ENCODE data around the gene NINJ2. TPM values are rescaled to one million over a fixed set of nuclear protein-coding genes. Genes with fewer than 3 reads are reported as not detected.

The NINJ2 gene
- polyA plus RNA-seq, 2 of the 4 experiments (the other 2 are of a cell fraction): 0.76 to 1.2 TPM

GRCh38 chr12:559208-559905, 103.9 kb downstream of the NINJ2 start:
- no peaks in the 10 kb centered on the region for H3K9me3 ChIP-seq
- H3K27ac ChIP-seq: no peak overlapping the region
- DNase-seq (ENCODE audit: low read depth in 1 of 2, low spot score in 1 of 2): no peak
- no peak for TF ChIP-seq PBX3 (IDR thresholded peaks at IDR 0.05)
- TF ChIP-seq POLR2A (IDR thresholded peaks at IDR 0.05; ENCODE audit: low read length): no peak
- TF ChIP-seq NFE2L2 (conservative IDR thresholded peaks at IDR 0.05; ENCODE audit: low read length): no peak
- no peak for TF ChIP-seq POLR2AphosphoS2 (conservative IDR thresholded peaks at IDR 0.05; ENCODE audit: low read length)
- no peak for TF ChIP-seq SREBF2 (IDR thresholded peaks at IDR 0.05)
- no peak for TF ChIP-seq HEYL (CRISPR knock-in tag; IDR thresholded peaks at IDR 0.05)
- TF ChIP-seq KDM1A (IDR thresholded peaks at IDR 0.05; ENCODE audit: low read depth): no peak
- no peak for TF ChIP-seq CHD4 (IDR thresholded peaks at IDR 0.05; ENCODE audit: borderline replicate concordance)
- TF ChIP-seq ZFP36 (IDR thresholded peaks at IDR 0.05; ENCODE audit: borderline replicate concordance, partially characterized antibody): no peak
- TF ChIP-seq, protein P1, sequence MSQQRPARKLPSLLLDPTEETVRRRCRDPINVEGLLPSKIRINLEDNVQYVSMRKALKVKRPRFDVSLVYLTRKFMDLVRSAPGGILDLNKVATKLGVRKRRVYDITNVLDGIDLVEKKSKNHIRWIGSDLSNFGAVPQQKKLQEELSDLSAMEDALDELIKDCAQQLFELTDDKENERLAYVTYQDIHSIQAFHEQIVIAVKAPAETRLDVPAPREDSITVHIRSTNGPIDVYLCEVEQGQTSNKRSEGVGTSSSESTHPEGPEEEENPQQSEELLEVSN (IDR thresholded peaks at IDR 0.05; ENCODE audit: borderline replicate concordance, low read depth): no peak
- TF ChIP-seq, protein P2, sequence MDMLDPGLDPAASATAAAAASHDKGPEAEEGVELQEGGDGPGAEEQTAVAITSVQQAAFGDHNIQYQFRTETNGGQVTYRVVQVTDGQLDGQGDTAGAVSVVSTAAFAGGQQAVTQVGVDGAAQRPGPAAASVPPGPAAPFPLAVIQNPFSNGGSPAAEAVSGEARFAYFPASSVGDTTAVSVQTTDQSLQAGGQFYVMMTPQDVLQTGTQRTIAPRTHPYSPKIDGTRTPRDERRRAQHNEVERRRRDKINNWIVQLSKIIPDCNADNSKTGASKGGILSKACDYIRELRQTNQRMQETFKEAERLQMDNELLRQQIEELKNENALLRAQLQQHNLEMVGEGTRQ (IDR thresholded peaks at IDR 0.05): no peak
- TF ChIP-seq FOSL2 (IDR thresholded peaks at IDR 0.05): no peak
- no peak for TF ChIP-seq FOSL2 (CRISPR knock-in tag; IDR thresholded peaks at IDR 0.05)
- TF ChIP-seq CHD2 (IDR thresholded peaks at IDR 0.05; ENCODE audit: low read length, partially characterized antibody): no peak
- no peak for TF ChIP-seq CEBPB (IDR thresholded peaks at IDR 0.05)
- no peak for TF ChIP-seq MYC (IDR thresholded peaks at IDR 0.05; ENCODE audit: borderline replicate concordance, low read length)
- TF ChIP-seq, protein P3, sequence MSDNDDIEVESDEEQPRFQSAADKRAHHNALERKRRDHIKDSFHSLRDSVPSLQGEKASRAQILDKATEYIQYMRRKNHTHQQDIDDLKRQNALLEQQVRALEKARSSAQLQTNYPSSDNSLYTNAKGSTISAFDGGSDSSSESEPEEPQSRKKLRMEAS (IDR thresholded peaks at IDR 0.05): no peak
- TF ChIP-seq SMC3 (IDR thresholded peaks at IDR 0.05): no peak
- TF ChIP-seq GATA3 (IDR thresholded peaks at IDR 0.05; ENCODE audit: borderline replicate concordance): no peak
- TF ChIP-seq, protein P4, sequence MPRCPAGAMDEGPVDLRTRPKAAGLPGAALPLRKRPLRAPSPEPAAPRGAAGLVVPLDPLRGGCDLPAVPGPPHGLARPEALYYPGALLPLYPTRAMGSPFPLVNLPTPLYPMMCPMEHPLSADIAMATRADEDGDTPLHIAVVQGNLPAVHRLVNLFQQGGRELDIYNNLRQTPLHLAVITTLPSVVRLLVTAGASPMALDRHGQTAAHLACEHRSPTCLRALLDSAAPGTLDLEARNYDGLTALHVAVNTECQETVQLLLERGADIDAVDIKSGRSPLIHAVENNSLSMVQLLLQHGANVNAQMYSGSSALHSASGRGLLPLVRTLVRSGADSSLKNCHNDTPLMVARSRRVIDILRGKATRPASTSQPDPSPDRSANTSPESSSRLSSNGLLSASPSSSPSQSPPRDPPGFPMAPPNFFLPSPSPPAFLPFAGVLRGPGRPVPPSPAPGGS (IDR thresholded peaks at IDR 0.05): no peak
- no peak for TF ChIP-seq HOXB13 (CRISPR knock-in tag; IDR thresholded peaks at IDR 0.05; ENCODE audit: low read depth)
- H3K4me3 ChIP-seq: no peak overlapping the region
- 62% methylated on average over 20 of the region's 21 CpGs for WGBS (ENCODE audit: missing lambda C conversion rate)
- POLR2A ChIA-PET: no interaction called here
- no peak for FAIRE-seq
- CTCF ChIA-PET: interaction anchor here (0.5 to 4.8 kb wide), 8 partner anchors 10 to 261 kb away, joined by 3 to 46 read pairs (median 4); no protein-coding TSS in a partner anchor
- H3K4me2 ChIP-seq: no peak overlapping the region
- H3K4me1 ChIP-seq: peaks cover 6% of the 10 kb centered on the region; the same call in 2 of the 3 replicates
- no peak for ATAC-seq

DNA sequence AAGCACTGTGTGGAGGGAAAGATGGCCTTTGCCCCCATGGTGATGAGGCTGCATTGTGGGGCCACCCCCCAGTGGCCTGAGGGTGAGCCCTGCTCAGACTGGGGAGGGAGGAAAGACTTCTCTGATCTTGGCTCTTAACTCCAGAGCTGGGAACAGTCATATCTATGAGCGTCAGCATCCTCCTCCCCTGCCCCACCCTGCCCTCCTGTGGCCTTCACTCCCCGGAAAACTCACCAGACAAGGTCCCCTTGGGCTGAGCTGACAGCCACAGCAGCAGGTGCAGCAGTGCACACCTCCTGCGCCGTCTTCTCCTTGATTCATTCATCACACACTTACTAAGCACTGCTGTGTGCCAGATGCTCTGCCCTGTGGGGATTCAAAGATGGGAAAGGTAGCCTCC, 104.7 kb downstream of the NINJ2 start:
- 64% methylated on average over 4 of the region's 4 CpGs for WGBS (ENCODE audit: missing lambda C conversion rate)
- CTCF ChIA-PET: interaction anchor here (1.0 to 4.8 kb wide), 7 partner anchors 11 to 256 kb away, joined by 3 to 46 read pairs (median 6); no protein-coding TSS in a partner anchor
- 0 out of 6 replicates have a peak, but pooled peaks of 1 of the 2 experiments have one; percentile 6 for ATAC-seq
- TF ChIP-seq CTCF (IDR thresholded peaks at IDR 0.05) (no peak), MAFK (IDR thresholded peaks at IDR 0.05; ENCODE audit: partially characterized antibody) (no peak), JUN (IDR thresholded peaks at IDR 0.05) (no peak), EP300 (IDR thresholded peaks at IDR 0.05) (no peak), POLR2AphosphoS2 (conservative IDR thresholded peaks at IDR 0.05; ENCODE audit: low read length) (no peak), HEYL (CRISPR knock-in tag; IDR thresholded peaks at IDR 0.05) (no peak)
- TF ChIP-seq, protein P5, sequence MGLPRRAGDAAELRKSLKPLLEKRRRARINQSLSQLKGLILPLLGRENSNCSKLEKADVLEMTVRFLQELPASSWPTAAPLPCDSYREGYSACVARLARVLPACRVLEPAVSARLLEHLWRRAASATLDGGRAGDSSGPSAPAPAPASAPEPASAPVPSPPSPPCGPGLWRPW (IDR thresholded peaks at IDR 0.05): no peak
- TF ChIP-seq, protein P3 (IDR thresholded peaks at IDR 0.05): no peak
- TF ChIP-seq, protein P4 (IDR thresholded peaks at IDR 0.05): no peak
- no peak for DNase-seq (ENCODE audit: low read depth in 1 of 2, low spot score in 1 of 2)
- POLR2A ChIA-PET: no interaction called here
- Histone ChIP-seq H3K4me2 (no peak overlapping the region), H3K9me3 (no peaks in the 10 kb centered on the region), H3K4me1 (peaks cover 10% of the 10 kb centered on the region; the same call in 2 of the 3 replicates), H3K27ac (no peak overlapping the region), H3K4me3 (no peak overlapping the region)
- FAIRE-seq: no peak

All from A549 (cell line).